Measurements from ENCODE around the gene SCYGR4.

DNA sequence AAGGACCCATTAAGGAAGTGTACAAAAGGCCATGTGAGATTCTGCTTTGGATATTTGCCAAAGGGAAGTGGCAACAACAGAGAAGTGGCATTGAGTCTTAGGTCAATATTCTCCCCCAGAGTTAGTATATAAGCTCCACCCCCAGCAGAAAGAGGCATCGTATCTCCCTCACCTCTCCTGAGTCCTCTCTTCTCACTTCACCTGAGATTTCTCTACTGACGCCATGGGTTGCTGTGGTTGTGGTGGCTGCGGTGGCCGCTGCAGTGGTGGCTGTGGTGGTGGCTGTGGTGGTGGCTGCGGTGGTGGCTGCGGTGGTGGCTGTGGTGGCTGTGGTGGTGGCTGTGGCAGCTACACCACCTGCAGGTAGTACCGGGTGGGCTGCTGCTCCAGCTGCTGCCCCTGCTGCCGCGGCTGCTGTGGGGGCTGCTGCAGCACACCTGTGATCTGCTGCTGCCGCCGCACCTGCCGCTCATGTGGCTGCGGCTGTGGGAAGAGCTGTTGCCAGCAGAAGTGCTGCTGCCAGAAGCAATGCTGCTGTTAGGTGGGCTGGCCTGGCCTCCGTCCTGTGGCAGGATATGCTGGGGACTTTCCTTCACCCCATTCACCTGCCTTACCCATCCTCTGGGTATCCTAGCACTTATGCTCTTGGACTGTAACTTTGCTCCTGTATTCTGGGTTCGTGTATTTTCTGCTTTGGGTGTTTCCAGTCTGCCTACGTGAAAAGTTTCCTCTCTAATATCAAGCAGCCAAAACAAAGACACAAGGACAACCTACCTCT lies 8.5 kb upstream of the SCYGR4 start:
- TF ChIP-seq, protein P1, sequence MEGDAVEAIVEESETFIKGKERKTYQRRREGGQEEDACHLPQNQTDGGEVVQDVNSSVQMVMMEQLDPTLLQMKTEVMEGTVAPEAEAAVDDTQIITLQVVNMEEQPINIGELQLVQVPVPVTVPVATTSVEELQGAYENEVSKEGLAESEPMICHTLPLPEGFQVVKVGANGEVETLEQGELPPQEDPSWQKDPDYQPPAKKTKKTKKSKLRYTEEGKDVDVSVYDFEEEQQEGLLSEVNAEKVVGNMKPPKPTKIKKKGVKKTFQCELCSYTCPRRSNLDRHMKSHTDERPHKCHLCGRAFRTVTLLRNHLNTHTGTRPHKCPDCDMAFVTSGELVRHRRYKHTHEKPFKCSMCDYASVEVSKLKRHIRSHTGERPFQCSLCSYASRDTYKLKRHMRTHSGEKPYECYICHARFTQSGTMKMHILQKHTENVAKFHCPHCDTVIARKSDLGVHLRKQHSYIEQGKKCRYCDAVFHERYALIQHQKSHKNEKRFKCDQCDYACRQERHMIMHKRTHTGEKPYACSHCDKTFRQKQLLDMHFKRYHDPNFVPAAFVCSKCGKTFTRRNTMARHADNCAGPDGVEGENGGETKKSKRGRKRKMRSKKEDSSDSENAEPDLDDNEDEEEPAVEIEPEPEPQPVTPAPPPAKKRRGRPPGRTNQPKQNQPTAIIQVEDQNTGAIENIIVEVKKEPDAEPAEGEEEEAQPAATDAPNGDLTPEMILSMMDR (IDR thresholded peaks at IDR 0.05; ENCODE audit: insufficient read depth, low read depth, low read length): no peak
- no peak for TF ChIP-seq EZH2 (IDR thresholded peaks at IDR 0.05; ENCODE audit: insufficient read depth, low read length)
